Mammary epithelial cell (primary cell): ENCODE results near the gene ITGB3.

ENCODE experiments used
- CTCF ChIP-seq, 2 donors: IDR thresholded peaks in 1 of 2; conservative IDR thresholded peaks in 1 of 2; 2 replicates each; pipeline ENCODE4 v1.5.1; 2011 to 2012; ENCODE audit warnings: inconsistent platforms in 2 of 2, low read length in 2 of 2, mild to moderate bottlenecking in 2 of 2, control low read depth in 1 of 2, low read depth in 1 of 2; ENCODE audit not compliant: insufficient read depth in 1 of 2; ENCODE audit errors: extremely low read depth in 1 of 2
- EZH2 ChIP-seq: IDR thresholded peaks from 2 replicates; pipeline ENCODE4 v1.6.1; 2012; ENCODE audit warnings: low read length, inconsistent platforms, borderline replicate concordance

GRCh38 chr17:47290870-47291241, 37.2 kb downstream of the ITGB3 start:
- TF ChIP-seq CTCF (conservative IDR thresholded peaks at IDR 0.05 in 1 of 2, IDR thresholded peaks at IDR 0.05 in 1 of 2; ENCODE audit: extremely low read depth in 1 of 2, insufficient read depth in 1 of 2, low read depth in 1 of 2, low read length in 2 of 2), result no peak
- no peak for TF ChIP-seq EZH2
